Activated T-cell treated with anti-CD3 and anti-CD28 coated beads, Interleukin-2, amount 50 U/mL, for 48 hours (primary cell): ENCODE data around the gene EHD4.

Experiments
- DNase-seq, 2 experiments: peaks; one replicate each; pipeline ENCODE4 v3.0.0-alpha.2; 2020

The EHD4 gene

DNA sequence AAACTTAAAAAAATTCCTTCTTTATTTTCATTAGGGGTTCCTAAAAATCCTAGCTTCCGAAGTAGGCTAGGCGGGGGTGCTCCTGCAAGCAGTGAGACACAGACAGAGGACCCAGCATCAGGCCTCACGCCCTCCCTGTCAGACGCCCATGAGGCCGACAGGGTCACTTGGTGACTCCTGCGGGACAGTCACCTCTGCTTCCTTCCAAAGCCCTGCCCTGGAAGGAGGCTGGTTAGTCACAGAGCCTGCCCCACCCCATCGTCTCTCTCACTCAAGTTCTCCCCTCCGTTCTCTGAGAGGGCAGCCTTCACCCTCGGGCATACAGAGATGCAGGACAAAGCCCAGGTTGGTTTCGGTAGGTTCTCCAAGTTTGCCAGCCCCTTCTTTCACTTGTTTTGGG lies 38.6 kb downstream of the EHD4 start:
- peak in 1 of 2 experiments; percentile 34 for DNase-seq

DNA sequence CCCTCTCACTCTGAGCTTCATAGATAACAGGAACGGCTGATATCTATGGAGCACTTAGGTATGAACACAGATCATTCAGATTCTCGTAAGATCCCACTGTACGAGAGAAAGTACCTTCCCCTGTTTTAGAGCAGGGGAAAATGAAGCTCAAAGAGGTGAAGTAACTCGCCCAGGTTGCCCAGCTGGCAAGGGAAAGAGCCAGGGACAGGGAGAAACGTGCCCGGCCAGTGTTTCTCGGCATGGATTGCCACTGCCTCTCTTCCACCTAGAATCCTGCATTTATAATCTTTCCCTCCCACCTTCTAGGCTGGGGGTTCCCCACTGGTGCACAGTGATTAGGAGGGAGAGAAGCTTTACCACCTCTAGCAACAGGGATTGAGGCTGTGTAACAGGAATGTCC lies 39.0 kb downstream of the EHD4 start:
- DNase-seq = no peak

DNA sequence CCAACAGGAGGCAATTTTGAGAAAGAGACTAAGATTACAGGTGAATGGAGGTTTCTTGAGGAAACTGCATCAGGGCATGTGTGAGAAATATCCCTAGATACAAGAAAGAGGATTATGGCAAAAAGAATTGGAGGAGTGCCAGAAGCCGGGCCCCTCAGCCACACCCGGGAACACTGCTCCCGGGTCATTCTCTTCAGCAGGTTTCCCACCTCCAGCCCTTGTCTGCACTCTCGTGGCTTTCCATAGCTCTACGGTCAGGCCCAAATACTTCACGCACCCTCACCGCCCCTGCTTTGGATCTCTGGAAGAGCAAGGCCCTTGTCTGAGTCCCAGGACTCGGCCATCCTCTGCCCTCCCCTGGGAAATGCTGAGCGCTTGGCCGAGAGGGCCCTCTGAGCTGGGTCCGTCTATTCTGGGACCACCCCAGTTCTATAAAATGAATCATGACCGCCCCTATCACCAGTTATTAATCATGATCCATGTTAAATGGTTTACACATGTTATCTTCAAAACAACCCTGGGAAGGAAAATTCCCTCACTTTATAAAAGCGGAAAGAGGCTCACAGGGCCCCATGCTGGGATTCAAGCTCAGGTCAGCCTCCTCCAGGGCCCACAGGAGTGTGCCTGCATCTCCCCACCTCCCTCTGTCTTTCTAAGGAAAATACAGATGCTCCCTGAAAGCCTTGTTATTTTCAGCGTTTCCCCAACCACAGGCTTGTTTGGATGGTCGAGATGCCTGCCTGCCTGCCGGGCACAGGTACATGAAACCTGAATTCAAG lies 39.7 kb downstream of the EHD4 start:
- no peak for DNase-seq

DNA sequence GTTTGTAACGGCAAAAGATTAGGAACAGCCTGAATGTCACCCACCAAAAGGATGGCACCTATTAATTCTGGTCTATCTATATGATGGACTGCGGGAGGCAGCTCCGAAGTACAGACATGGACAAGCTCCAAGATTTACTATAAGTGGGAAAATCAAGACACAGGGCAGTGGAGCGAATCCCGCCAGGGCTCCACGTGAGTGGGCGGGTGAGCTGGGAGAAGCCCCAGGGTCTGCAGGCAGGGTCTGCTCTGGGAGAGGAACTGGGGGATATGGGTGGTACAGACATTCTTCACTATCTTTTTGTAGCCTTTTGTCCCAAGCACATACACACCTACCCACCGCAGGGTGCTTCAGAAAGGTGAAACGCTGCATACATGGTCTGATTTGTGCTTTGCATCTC lies 40.3 kb downstream of the EHD4 start:
- DNase-seq = no peak

DNA sequence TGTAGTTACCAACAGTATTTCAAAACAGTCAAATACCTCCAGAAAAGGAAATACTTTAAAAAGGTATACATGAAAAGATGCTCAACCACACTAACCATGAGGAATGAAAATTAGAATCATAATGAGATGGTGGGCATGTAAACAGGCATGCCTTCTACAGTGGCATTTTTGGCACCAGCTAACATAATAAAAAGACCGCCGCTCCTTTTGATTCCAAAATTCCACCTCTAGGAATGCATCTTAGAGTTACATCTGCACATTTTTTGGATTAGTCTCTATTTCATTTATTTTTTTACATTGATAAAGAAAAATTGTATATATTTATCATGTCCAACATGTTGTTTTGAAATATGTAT lies 41.5 kb downstream of the EHD4 start:
- DNase-seq = no peak

DNA sequence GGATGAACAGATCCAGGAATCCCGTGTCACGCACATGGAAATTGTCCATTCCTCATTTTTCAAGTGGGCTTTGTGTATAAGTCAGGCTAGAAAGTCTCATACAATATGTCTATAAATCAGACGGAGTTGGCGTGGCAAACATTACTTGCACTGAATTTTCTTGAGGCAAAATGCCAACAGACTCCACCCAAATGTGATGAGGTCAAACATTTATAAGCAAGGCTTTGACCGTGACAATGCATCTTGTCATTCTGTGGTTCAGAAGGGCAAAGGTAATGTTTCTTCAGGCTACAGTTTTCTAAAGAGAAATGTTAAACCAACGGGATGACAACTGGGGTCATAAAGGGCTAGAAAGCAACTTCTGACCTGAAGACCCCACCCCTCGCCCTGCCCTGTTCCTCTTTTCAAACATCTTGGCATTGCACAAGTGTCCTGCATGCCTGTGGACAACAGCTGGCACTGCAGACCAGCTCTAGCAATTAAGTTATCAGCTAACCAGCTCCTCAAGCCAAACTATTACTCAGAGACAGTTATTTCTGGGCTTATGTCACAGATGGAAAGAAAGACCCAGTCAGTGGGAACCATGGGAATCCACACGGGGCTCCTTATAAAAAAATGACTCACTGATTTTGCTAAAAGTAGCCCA lies 42.0 kb downstream of the EHD4 start:
- no peak for DNase-seq

DNA sequence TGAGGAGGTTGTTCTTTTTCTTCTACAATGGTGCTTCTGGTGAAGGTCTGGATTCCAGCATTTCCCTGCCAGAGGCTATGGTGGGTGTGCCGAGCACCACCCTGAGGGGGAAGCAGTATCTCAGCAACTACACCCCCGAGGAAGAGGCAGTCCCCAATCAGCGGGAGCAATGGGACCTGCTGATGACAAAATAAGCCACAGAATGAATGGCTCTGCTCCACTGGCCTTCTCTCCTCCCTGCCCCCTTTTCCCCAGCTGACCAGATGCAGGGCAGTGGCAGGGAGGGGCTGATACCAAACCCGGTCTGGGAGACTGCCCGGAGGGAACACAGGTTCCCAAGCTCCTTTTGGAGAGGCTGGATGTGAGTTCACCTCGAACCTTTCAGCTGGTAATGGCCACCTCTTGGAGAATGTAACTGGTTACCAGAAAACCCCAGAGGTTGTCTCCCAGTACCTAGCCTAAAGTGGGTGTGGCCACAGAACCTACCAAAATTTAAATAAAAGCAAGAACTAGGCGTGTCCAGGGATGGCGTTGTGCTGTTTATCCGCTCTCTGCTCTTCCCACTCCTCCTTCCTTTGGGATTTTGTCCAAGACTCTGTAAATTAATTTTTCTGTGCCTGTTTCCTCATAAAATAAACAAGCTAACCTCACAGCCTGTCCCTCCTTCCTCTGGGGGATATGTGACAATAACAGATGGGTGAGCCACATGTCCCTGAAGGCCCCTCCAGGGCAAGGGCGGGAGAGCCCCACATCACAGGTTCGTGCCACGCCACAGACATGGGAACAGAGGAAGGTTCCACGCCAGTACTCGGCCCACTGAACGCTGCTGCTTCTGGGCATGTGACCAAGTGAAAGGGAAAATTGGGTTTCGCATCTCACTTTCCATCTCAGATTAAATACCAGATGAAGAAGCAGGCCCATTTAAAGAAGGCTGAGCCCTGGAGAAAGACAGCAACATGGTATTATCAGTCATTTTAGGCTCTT lies 43.4 kb downstream of the EHD4 start:
- DNase-seq = no peak

DNA sequence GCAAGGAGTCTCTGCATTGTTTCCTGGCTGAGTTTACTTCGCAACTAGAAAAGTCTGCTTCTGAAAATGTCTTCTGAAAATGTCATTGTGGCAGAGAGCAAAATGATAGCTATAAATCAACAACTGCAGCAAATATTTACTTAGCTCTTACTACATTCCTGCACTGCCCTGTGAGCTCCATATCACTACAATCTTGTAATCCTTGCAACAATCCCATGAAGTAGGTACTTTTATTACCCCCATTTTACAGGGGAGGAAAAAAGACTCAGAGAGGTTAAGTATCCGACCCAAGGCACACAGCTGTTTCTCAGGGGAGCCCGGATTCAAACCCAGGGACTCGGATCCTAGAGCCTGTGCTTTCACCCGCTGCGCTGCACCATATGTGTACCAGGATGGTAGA lies 44.3 kb downstream of the EHD4 start:
- no peak for DNase-seq

DNA sequence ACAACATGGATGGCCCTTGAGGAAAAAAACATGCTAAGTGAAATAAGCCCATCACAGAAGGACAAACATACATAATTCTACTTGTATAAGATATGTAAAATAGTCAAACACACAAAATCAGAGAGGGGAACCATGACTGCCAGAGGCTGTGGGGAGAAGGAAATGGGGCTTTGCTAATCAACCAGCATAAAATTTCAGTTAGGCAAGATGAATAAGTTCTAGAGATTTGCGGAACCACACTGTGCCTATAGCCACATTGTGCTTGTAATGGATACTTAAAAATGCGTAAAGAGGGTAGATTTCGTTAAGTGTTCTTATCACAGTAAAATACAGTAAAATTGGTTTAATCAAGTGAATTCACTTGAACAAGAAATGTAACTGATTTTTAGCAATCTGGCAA lies 44.8 kb downstream of the EHD4 start:
- no peak for DNase-seq

DNA sequence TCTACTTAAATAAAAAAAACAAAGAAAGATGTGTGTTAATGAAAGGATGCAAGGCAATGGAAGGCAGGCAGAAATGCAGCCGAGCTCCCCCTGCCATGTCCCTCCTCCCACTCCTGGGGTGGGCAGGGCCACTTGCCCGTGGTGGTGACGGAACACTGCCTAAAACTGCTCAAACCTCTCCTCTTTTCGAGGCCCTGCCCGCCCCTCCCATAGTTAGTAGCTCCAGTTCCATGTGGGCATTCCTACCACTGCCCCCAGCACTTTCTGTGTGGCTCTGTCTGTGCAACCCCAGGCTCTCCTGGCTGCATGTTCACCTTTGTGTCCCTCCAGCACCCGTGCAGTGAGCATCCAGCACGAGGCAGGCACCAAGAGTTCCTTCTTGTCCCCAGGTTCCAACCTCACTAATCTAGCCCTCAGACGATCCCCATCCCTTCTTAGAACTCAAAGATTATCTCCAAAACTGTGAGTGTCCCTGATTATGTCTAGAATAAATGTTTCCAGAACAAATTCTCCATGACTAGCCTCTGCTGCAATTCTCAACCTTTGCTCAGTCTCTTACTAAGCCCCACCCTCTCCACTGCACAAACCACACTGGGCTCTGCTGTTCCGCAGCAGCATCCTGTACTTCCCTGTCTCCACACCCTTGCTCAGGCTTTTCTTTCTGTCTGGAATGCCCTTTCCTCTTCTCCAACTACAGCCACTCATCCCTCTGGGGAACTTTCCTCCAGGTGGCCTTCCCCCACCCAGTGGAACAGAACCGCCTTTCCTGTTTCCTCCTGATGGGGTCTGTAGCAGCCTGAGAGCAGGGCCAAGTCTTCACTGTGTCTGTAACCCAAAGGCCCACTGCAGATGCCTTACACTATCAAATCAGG lies 45.9 kb downstream of the EHD4 start:
- no peak for DNase-seq

DNA sequence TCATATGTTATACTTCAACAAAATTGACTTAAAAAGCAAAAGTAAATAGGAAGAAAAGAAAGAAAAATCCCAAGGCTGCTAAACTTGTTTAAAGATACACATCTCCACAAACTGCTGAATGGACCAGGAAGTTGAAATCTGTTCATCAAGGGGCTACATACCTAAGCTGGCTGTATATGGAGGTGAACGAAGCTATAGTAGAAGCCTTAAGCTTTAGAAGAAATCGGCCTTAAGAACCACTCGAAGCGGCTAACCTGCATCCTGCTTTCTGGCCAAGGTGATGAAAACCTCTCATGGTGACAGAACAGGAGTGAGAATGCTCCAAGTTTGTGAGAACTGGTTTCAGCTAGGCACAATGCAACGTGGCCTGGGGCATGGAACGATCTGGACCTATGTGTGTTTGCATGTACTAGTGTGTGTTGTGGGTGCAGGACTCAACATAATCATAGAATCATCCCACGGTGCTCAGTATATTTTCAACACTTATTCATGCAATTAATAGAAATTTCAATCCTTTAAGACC lies 47.2 kb downstream of the EHD4 start:
- no peak for DNase-seq

DNA sequence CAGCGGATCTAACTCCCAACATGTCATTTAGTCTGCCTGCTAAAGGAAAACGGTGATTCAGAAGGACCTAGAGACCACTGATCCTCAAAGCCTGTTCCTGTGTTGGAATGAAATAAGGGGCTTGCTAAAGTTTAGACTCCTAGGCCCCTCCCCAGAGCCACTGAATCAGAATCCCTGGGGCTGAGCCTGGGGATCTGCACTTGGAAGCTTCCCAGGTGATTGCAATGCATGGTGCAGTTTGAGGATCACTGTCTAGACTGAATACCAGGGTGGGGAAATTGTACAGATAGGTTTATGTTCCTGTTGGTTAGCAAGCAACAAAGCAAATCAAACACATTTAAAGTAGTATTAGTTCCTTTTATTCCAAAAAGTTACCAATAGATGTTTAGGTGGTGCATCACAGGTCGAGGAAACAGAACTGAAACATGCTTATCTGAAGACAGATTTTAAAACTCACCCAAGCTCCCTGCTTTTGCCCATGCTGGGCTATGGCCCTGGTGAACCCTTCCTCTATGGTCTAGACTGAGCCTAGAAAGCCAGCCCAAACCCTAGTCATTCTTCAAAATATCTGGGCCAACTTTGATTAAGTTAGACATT lies 48.9 kb downstream of the EHD4 start:
- no peak for DNase-seq

DNA sequence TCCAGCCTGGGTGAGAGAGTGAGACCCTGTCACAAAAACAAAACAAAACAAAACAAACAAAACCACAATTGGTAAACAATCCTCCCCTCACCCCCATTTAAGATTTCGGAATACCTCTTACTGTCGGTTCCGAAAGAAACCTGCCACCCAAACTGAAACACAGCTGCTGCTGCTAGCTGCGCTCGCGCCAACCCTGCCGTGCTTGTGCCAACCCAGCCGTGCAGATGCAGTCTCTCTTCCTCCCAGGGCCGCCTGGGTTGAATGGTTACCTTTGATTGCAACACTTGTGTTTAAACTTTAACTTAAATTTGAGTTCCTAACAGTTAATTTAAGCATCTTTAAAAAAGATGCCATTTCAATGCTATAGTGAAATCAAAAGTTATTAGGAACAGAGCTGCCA lies 50.0 kb downstream of the EHD4 start:
- DNase-seq = no peak

DNA sequence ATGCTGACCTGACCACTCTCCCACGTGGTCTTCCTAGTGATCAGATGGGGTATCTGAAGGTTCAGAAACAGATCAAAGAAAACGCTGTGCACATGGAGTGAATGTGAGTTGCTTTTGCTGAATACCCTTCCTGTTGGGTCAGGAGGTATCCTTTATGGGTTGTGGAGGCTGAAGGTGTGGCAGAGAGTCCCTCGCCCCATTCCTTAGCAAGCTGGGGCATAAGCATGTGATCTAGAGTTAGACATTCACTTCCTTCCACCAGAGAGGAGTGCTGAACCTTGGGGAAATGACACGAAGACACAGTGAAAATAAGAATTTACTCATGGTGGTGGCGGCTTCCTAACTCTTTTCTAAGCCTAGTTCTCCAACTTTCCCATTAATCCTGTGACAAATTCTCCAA lies 50.7 kb downstream of the EHD4 start:
- no peak for DNase-seq

DNA sequence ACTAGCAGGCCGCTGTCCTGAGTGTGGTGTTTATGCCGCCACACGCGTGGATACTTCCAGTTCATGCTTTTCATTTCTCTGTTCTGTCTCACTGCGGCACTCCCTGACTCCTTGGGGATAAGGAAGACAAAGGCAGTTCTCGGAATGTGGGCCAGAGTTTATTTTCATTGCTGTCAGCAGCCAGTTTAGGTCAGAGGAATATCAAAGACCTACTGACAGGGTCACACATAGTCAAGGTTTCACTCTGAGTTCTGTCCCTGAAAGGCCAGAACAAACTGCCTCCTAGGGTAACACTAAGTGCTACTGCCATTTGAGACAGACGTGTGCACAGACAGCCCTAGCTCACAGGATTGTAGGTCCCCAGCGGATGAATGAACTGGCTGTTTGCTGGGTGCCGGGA lies 51.2 kb downstream of the EHD4 start:
- DNase-seq = no peak

DNA sequence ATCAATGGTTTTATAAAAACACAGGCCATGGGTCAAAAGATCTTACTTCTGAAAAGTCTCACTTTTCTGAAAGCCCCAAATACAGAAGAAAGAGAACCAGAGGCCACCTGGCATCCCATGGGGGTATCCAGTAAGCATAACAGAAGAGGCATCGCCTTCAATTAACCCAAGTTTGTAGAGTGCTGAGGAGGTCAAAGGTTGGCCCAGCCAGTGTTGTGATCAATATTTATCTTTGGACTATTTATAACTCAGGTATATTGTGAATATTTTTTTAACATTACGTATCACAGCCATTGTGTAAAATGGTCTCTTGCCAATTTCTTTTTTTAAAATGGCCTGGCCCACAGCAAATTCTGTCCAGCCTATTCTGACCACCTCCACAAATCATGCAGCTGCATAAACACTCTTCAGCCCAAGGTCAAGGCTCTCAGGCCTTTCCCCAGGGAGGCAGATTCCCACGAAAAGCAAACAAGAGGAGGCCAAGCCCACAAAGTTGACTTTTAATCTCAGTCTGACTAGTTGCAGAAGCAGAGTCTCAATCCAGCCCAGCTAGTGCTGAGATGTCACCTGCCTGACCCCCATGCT lies 52.3 kb downstream of the EHD4 start:
- DNase-seq = no peak

DNA sequence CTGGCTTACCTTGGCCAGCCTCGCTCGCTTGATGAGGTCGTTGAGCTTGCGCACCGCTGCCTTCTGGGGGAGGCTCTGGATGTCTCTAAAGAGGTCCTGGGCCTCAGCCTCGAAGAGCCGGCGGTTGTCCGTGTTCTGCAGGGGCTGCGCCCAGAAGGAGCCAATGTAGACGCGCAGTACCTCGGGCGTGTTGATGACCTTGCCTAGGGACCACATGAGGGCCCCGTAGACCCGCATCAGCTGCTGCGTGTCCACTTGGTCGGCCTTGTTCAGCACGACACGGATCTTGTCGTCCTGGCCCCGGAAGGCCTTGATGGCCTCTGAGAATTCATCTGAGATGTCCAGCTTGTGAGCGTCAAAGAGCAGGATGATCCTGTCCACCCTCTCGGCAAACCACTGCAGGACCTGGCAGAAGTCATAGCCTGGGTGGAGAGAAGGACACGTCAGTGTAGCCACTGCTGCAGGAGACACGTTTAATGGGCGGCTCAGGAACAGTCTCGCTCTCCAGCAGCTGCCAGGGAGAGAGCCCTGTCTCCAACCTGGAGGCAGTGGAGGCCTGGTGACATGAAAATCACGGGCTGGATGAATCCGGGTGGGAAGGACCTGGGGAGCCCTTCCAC lies 53.0 kb downstream of the EHD4 start:
- no peak for DNase-seq

DNA sequence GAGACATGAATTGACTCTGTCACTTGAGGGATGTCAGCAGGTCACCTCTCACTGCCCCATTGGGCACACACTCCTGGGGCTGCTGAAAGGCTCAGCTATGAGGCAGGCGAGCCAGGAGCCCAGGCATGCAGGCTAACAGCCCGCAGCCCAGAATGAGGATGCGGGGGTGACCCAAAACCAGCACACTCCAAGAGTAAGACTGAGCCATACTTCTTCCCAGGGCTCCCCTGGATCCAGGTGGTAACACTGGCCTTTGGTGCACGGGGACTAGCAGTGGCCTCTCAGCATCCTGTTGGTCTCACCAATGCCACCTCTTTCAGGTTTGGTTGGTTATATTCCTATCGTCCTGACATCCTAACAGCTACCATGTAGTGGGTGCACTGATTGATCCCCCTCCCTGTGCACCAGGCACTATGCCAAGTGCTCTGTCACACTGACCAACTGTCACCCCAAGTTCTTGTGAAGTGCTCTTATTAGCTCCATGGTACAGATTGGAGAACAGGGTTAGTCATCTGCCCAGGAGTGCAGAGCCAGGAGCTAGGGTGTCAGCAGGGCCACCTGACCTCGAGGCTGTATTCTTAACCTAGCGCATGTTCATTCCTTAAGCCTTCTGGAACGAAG lies 53.7 kb downstream of the EHD4 start:
- DNase-seq = no peak

DNA sequence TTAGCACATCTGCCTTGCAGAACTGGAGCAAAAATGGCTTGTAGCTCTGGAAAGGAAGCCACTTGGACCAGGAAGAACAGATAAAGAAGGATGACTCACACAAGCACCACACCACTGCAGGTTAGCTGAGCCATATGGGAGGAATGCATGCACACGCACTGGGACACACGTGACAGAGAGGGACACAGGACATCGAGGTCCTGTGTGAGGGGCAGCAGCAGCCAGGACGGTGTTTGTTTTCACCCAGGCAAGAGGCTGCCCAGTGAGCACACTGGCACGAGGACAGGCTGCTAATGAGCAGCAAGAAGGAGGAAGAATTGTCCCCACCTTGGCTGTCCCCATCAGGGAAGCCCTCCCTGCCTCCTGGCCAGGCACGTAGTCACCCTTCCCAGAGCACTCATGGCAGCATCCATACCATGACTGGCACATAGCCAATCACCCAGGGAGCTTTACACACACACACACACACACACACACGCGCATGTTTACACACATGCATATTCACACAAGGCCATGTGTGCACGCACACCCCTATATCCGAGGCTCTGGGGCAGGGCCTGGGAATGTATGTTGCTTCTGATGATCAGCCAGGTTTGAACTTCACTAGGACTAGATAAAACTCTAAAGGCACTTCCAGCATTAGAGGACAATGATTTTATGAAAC lies 54.5 kb downstream of the EHD4 start:
- no peak for DNase-seq
